ENCODE data around the gene PRDM2.
"Not testable (repeated sequence)": the region's sequence is repeated elsewhere in the genome, so short reads cannot be mapped to it uniquely, and the experiment has no call there.

DNA sequence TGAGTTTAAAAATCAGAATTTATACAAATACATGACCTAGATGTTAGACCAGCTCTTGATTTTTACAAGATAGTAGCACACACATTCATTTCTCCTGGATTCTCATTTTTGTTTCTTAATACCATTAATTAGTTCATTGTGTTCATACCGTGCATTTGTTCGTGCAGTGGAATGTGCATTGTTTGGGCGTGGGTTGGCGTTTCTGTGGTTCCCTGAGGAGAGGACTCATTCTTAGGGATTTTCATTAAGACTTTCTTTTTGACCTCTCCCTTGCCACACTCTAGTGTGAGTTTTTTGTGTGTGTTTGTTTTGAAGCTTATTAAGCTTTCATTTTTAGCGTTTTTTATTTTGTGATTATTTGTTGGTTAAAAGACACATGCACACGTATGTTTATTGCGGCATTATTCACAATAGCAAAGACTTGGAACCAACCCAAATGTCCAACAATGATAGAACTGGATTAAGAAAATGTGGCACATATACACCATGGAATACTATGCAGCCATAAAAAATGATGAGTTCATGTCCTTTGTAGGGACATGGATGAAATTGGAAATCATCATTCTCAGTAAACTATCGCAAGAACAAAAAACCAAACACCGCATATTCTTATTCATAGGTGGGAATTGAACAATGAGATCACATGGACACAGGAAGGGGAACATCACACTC is 15.8 kb downstream of the PRDM2 start:
- TF ChIP-seq ZNF274 (IDR thresholded peaks at IDR 0.05; ENCODE audit: low read depth, low read length); SUZ12 (IDR thresholded peaks at IDR 0.05; ENCODE audit: extremely low read depth, insufficient read depth, insufficient read length); YY1 (IDR thresholded peaks at IDR 0.05; ENCODE audit: insufficient read depth, insufficient read length): not testable (repeated sequence)

All from NT2/D1 (cell line).